ENCODE data around the gene MARK4. TPM values are rescaled to one million over a fixed set of nuclear protein-coding genes. Genes with fewer than 3 reads are reported as not detected.
"Not testable (repeated sequence)": the region's sequence is repeated elsewhere in the genome, so short reads cannot be mapped to it uniquely, and the experiment has no call there.

MARK4 gene
- total RNA-seq, 1 donor from 2014 or later = 10.7 TPM

GRCh38 chr19:45304141-45304926 is 53.3 kb downstream of the MARK4 start:
- DNase-seq (ENCODE audit: low read depth, low spot score) = no peak

GRCh38 chr19:45305007-45305406 is 53.9 kb downstream of the MARK4 start:
- DNase-seq (ENCODE audit: low read depth, low spot score) = no peak

- no peak for DNase-seq (ENCODE audit: low read depth, low spot score)
Measured at GRCh38 chr19:45305421-45305820, 54.4 kb downstream of the MARK4 start.

GRCh38 chr19:45306040-45306439 is 55.0 kb downstream of the MARK4 start:
- DNase-seq (ENCODE audit: low read depth, low spot score) = no peak

GRCh38 chr19:45306518-45307027 is 55.5 kb downstream of the MARK4 start:
- DNase-seq (ENCODE audit: low read depth, low spot score) = no peak

GRCh38 chr19:45307361-45307760 is 56.3 kb downstream of the MARK4 start:
- no peak for DNase-seq (ENCODE audit: low read depth, low spot score)

GRCh38 chr19:45309322-45309721 is 58.3 kb downstream of the MARK4 start:
- DNase-seq (ENCODE audit: low read depth, low spot score) = not testable (repeated sequence)

- DNase-seq (ENCODE audit: low read depth, low spot score) = no peak
Measured at GRCh38 chr19:45311621-45312020, 60.5 kb downstream of the MARK4 start.

- not testable (repeated sequence) for DNase-seq (ENCODE audit: low read depth, low spot score)
Measured at GRCh38 chr19:45312285-45312684, 61.2 kb downstream of the MARK4 start.

- DNase-seq (ENCODE audit: low read depth, low spot score) = no peak
Measured at GRCh38 chr19:45314708-45315245, 63.7 kb downstream of the MARK4 start.

GRCh38 chr19:45315304-45315703 is 64.2 kb downstream of the MARK4 start:
- DNase-seq (ENCODE audit: low read depth, low spot score) = no peak

- DNase-seq (ENCODE audit: low read depth, low spot score) = no peak
Measured at GRCh38 chr19:45320997-45321775, 70.1 kb downstream of the MARK4 start.

GRCh38 chr19:45321848-45322247 is 70.8 kb downstream of the MARK4 start:
- DNase-seq (ENCODE audit: low read depth, low spot score) = no peak

- no peak for DNase-seq (ENCODE audit: low read depth, low spot score)
Measured at GRCh38 chr19:45322311-45322710, 71.2 kb downstream of the MARK4 start.

GRCh38 chr19:45322744-45323281 is 71.7 kb downstream of the MARK4 start, which contains the start of gene CKM:
Gene CKM (minus strand): TSS chr19:45322875. CDS start chr19:45319713, 3,162 bp downstream.
- no peak for DNase-seq (ENCODE audit: low read depth, low spot score)

GRCh38 chr19:45323671-45324081 is 72.6 kb downstream of the MARK4 start:
- no peak for DNase-seq (ENCODE audit: low read depth, low spot score)

GRCh38 chr19:45324349-45324907 is 73.4 kb downstream of the MARK4 start:
- DNase-seq (ENCODE audit: low read depth, low spot score) = no peak

GRCh38 chr19:45327404-45328143 is 76.5 kb downstream of the MARK4 start:
- no peak for DNase-seq (ENCODE audit: low read depth, low spot score)

- no peak for DNase-seq (ENCODE audit: low read depth, low spot score)
Measured at GRCh38 chr19:45331411-45331810, 80.3 kb downstream of the MARK4 start.

GRCh38 chr19:45333609-45334303 is 82.7 kb downstream of the MARK4 start:
- DNase-seq (ENCODE audit: low read depth, low spot score) = no peak

Data from pulmonary artery endothelial cell (primary cell).